Mesothelial cell of epicardium (in vitro differentiated cells): ENCODE results near the gene ERCC8. TPM values are rescaled to one million over a fixed set of nuclear protein-coding genes. Genes with fewer than 3 reads are reported as not detected.

Source experiments
- DNase-seq, 2 experiments: peaks; one replicate each; pipeline ENCODE4 v3.0.0; 2021; ENCODE audit warnings: low spot score in 2 of 2; ENCODE audit not compliant: unreplicated experiment in 2 of 2
- H3K27ac Mint-ChIP-seq: 2 replicates; pipeline ENCODE4 v1.8.0; 2021; ENCODE audit warnings: mixed read lengths
- H3K27me3 Mint-ChIP-seq: 2 replicates; pipeline ENCODE4 v1.8.0; 2021; ENCODE audit warnings: low read depth, mixed read lengths
- H3K36me3 Mint-ChIP-seq: 2 replicates; pipeline ENCODE4 v1.8.0; 2021; ENCODE audit warnings: mixed read lengths
- H3K4me1 Mint-ChIP-seq: 2 replicates; pipeline ENCODE4 v1.8.0; 2021; ENCODE audit warnings: mixed read lengths
- H3K4me3 Mint-ChIP-seq: 2 replicates; pipeline ENCODE4 v1.8.0; 2021; ENCODE audit warnings: mild to moderate bottlenecking, moderate library complexity, mixed read lengths
- H3K9me3 Mint-ChIP-seq: 2 replicates; pipeline ENCODE4 v1.8.0; 2021; ENCODE audit warnings: mixed read lengths
- CTCF ChIP-seq: fragments of 200-600 bp; sonication (generic); IDR thresholded peaks from one replicate; pipeline ENCODE4 v1.5.0; 2021; ENCODE audit warnings: antibody characterized with exemption; ENCODE audit not compliant: unreplicated experiment
- total RNA-seq: library from RNA; stranded (reverse); gene quantifications from 3 replicates; pipeline ENCODE4 v1.2.1, GENCODE V29; 2021

ERCC8 gene
- total RNA-seq, 1 donor from 2014 or later, result 14.8 TPM

GRCh38 chr5:60836131-60836530 is 108.7 kb downstream of the ERCC8 start:
- Mint-ChIP-seq H3K4me1 (peaks cover 16% of the 10 kb centered on the region), H3K9me3 (no peaks in the 10 kb centered on the region), H3K4me3 (no peak overlapping the region), H3K27ac (no peak overlapping the region), H3K27me3 (peaks cover 17% of the 10 kb centered on the region), H3K36me3 (no peaks in the 10 kb centered on the region)
- no peak for DNase-seq
- no peak for TF ChIP-seq CTCF

DNA sequence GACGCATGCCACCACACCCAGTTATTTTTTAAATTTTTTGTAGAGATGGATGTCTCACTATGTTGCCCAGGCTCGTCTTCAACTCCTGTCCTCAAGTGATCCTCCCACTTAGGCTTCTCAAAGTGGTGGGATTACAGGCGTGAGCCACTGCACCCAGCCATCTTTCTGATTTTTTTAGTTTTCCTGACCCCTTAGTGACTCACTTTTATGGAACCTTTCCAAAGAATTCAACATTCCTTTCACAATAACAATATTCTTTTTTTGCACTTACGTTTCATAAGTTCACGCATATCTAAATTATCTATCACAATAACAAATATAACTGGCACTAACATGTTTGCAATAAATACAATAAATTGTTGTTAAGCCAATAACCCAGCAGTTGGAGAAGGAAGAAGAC is 109.3 kb downstream of the ERCC8 start:
- peak overlapping the region; percentile 36 for H3K27ac Mint-ChIP-seq
- no peak for DNase-seq

DNA sequence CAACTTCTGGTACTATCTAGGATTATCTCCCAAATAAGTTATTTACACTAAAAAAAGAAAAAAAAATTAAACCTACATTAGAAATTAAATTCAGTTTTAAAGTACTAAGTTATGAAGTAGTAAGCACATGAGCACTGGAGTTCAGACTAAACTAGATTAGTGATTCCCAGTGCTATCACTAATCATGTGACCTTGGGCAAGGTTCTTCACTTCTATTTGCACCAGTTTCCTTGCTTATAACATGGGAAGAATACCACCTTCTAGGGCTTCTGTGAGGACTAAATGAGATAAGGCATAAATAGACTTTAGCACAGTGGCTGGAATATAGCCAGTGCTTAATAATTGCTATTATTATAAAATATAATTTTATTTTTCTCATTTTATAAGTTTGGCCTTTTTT is 111.3 kb downstream of the ERCC8 start:
- no peak overlapping the region for H3K4me3 Mint-ChIP-seq
- no peak for DNase-seq
- no peak for TF ChIP-seq CTCF
- H3K27me3 Mint-ChIP-seq, result peaks cover 3% of the 10 kb centered on the region
- H3K27ac Mint-ChIP-seq, result no peak overlapping the region
- H3K4me1 Mint-ChIP-seq, result peaks cover 16% of the 10 kb centered on the region
- H3K9me3 Mint-ChIP-seq, result no peaks in the 10 kb centered on the region
- no peaks in the 10 kb centered on the region for H3K36me3 Mint-ChIP-seq

More for the DNA sequence above, 109.3 kb downstream of the ERCC8 start:
- Mint-ChIP-seq H3K4me1 (peaks cover 16% of the 10 kb centered on the region), H3K9me3 (no peaks in the 10 kb centered on the region), H3K36me3 (no peaks in the 10 kb centered on the region), H3K27me3 (peaks cover 14% of the 10 kb centered on the region), H3K4me3 (no peak overlapping the region)
- TF ChIP-seq CTCF, result no peak

GRCh38 chr5:60830581-60831127 is 114.2 kb downstream of the ERCC8 start:
- no peak overlapping the region for H3K4me3 Mint-ChIP-seq
- no peaks in the 10 kb centered on the region for H3K27me3 Mint-ChIP-seq
- no peak for TF ChIP-seq CTCF
- H3K27ac Mint-ChIP-seq, result no peak overlapping the region
- no peak for DNase-seq
- peaks cover 2% of the 10 kb centered on the region for H3K4me1 Mint-ChIP-seq
- H3K36me3 Mint-ChIP-seq, result no peaks in the 10 kb centered on the region
- no peaks in the 10 kb centered on the region for H3K9me3 Mint-ChIP-seq

GRCh38 chr5:60829490-60830266 is 115.2 kb downstream of the ERCC8 start:
- Mint-ChIP-seq H3K9me3 (no peaks in the 10 kb centered on the region), H3K4me3 (no peak overlapping the region), H3K27me3 (no peaks in the 10 kb centered on the region), H3K27ac (no peak overlapping the region), H3K36me3 (no peaks in the 10 kb centered on the region), H3K4me1 (no peaks in the 10 kb centered on the region)
- no peak for DNase-seq
- TF ChIP-seq CTCF, result no peak
